H1 (cell line): Measurements from ENCODE around the gene ZNHIT3. TPM values are rescaled to one million over a fixed set of nuclear protein-coding genes. Genes with fewer than 3 reads are reported as not detected.

Experiments
- CTCF ChIA-PET: fragments of 300-600 bp; sonication (Branson Sonifier 250); formaldehyde crosslinking; loops from one replicate; lab custom pipeline; 2021; ENCODE audit not compliant: partially characterized antibody; lab: Charles Lee
- POLR2A ChIA-PET: fragments of 300-600 bp; sonication (Branson Sonifier 250); formaldehyde crosslinking; loops from one replicate; lab custom pipeline; 2021; ENCODE audit warnings: inconsistent platforms; ENCODE audit not compliant: partially characterized antibody; lab: Charles Lee
- DNase-seq, 2 experiments: peaks; one replicate each; pipeline versions ENCODE4 v3.0.0 to v3.0.0-alpha.2; 2010 to 2022; ENCODE audit warnings: low spot score in 2 of 2, low read depth in 1 of 2, mixed read lengths in 1 of 2
- FAIRE-seq: peaks from 2 replicates; lab custom pipeline; 2011; peaks lifted over from hg19 to GRCh38; lab: Jason Lieb, UNC
- H2AFZ ChIP-seq: 2 replicates; pipeline ENCODE4 v1.8.1; 2012; ENCODE audit warnings: low read length, inconsistent platforms
- H2AK5ac ChIP-seq: 2 replicates; pipeline ENCODE4 v1.6.1; 2013; ENCODE audit warnings: low read depth, low read length
- H2BK120ac ChIP-seq: replicated peaks from 2 replicates; pipeline ENCODE3; 2013; ENCODE audit warnings: low read depth, low read length, inconsistent platforms
- H2BK12ac ChIP-seq: 2 replicates; pipeline ENCODE4 v1.6.1; 2013; ENCODE audit warnings: low read depth, low read length
- H2BK15ac ChIP-seq: 2 replicates; pipeline ENCODE4 v1.6.1; 2013; ENCODE audit warnings: low read length
- H2BK20ac ChIP-seq: 2 replicates; pipeline ENCODE4 v1.6.1; 2013; ENCODE audit warnings: low read length
- H2BK5ac ChIP-seq: 2 replicates; pipeline ENCODE4 v1.6.1; 2013; ENCODE audit warnings: low read depth, low read length
- H3K14ac ChIP-seq: 2 replicates; pipeline ENCODE4 v1.6.1; 2013; ENCODE audit warnings: inconsistent platforms; ENCODE audit not compliant: insufficient read length
- H3K18ac ChIP-seq: 2 replicates; pipeline ENCODE4 v1.6.1; 2013; ENCODE audit warnings: low read length; ENCODE audit errors: extremely low read depth
- H3K23ac ChIP-seq: 2 replicates; pipeline ENCODE4 v1.6.1; 2013; ENCODE audit warnings: inconsistent platforms; ENCODE audit not compliant: insufficient read length
- H3K23me2 ChIP-seq: 2 replicates; pipeline ENCODE4 v1.6.1; 2013; ENCODE audit warnings: low read depth, low read length
- H3K27ac ChIP-seq: 2 replicates; pipeline ENCODE4 v1.6.1; 2011; ENCODE audit warnings: low read depth, low read length, inconsistent platforms
- H3K27me3 ChIP-seq, 4 experiments: replicated peaks in 1 of 4; 1 replicate in 1 of 4; 2 replicates in 3 of 4; pipeline versions ENCODE4 v1.6.1 to v1.8.1; 2011 to 2013; ENCODE audit warnings: low read length in 3 of 4, mild to moderate bottlenecking in 3 of 4, inconsistent platforms in 2 of 4, mixed read lengths in 2 of 4, moderate library complexity in 1 of 4; ENCODE audit not compliant: control insufficient read depth in 3 of 4, insufficient read depth in 3 of 4; ENCODE audit errors: extremely low read depth in 1 of 4
- H3K36me3 ChIP-seq, 4 experiments: 2 replicates each; pipeline versions ENCODE4 v1.6.1 to v1.8.1; 2011 to 2013; ENCODE audit warnings: mild to moderate bottlenecking in 4 of 4, low read length in 3 of 4, moderate library complexity in 2 of 4, control low read depth in 1 of 4, inconsistent platforms in 1 of 4; ENCODE audit not compliant: insufficient read depth in 4 of 4, control insufficient read depth in 2 of 4
- H3K4ac ChIP-seq: replicated peaks from 2 replicates; pipeline ENCODE3; 2013; ENCODE audit warnings: low read length, low read depth, mixed read lengths, inconsistent platforms; ENCODE audit not compliant: insufficient read length
- H3K4me1 ChIP-seq, 4 experiments: replicated peaks in 1 of 4; 1 replicate in 1 of 4; 2 replicates in 3 of 4; pipeline versions ENCODE4 v1.6.1 to v1.8.1; 2011 to 2013; ENCODE audit warnings: low read length in 3 of 4, inconsistent platforms in 2 of 4, mixed read lengths in 1 of 4; ENCODE audit not compliant: insufficient read depth in 4 of 4, control insufficient read depth in 3 of 4
- H3K4me2 ChIP-seq, 2 experiments: 2 replicates each; pipeline versions ENCODE4 v1.6.1 to v1.8.1; 2011 to 2013; ENCODE audit warnings: low read depth in 2 of 2, low read length in 2 of 2, control low read depth in 1 of 2, inconsistent platforms in 1 of 2, mild to moderate bottlenecking in 1 of 2; ENCODE audit not compliant: insufficient read depth in 1 of 2
- H3K4me3 ChIP-seq, 4 experiments: fragments of 200-600, 300-600 bp in 1 of 4; sonication (generic), shearing (Covaris generic), sonication (Bioruptor Twin) in 1 of 4; 2 replicates each; pipeline versions ENCODE4 v1.5.1 to v1.8.1; 2011 to 2016; ENCODE audit warnings: low read length in 4 of 4, low read depth in 3 of 4, control low read depth in 2 of 4, inconsistent platforms in 2 of 4, mild to moderate bottlenecking in 2 of 4, mixed read lengths in 1 of 4, moderate library complexity in 1 of 4; ENCODE audit not compliant: insufficient read depth in 2 of 4; ENCODE audit errors: extremely low read depth in 1 of 4
- H3K56ac ChIP-seq: replicated peaks from 2 replicates; pipeline ENCODE3; 2013; ENCODE audit warnings: low read depth, mild to moderate bottlenecking, mixed read lengths, low read length, inconsistent platforms; ENCODE audit not compliant: insufficient read length
- H3K79me1 ChIP-seq: 2 replicates; pipeline ENCODE4 v1.6.1; 2013; ENCODE audit warnings: low read depth, low read length, control low read depth
- H3K79me2 ChIP-seq, 2 experiments: 2 replicates each; pipeline versions ENCODE4 v1.6.1 to v1.8.1; 2012 to 2013; ENCODE audit warnings: low read length in 2 of 2, mild to moderate bottlenecking in 2 of 2, inconsistent platforms in 1 of 2; ENCODE audit not compliant: insufficient read depth in 2 of 2, control insufficient read depth in 1 of 2
- H3K9ac ChIP-seq, 4 experiments: replicated peaks in 1 of 4; 1 replicate in 1 of 4; 2 replicates in 3 of 4; pipeline versions ENCODE4 v1.6.1 to v1.8.1; 2011 to 2013; ENCODE audit warnings: low read depth in 3 of 4, low read length in 3 of 4, control low read depth in 2 of 4, mild to moderate bottlenecking in 2 of 4, moderate library complexity in 2 of 4, inconsistent platforms in 1 of 4; ENCODE audit errors: extremely low read depth in 1 of 4
- H3K9me3 ChIP-seq, 2 experiments: 2 replicates each; pipeline versions ENCODE4 v1.6.1 to v1.8.1; 2012 to 2013; ENCODE audit warnings: mild to moderate bottlenecking in 2 of 2, moderate library complexity in 2 of 2, control low read depth in 1 of 2, inconsistent platforms in 1 of 2, low read depth in 1 of 2, low read length in 1 of 2, mixed read lengths in 1 of 2; ENCODE audit not compliant: insufficient read depth in 2 of 2
- H4K20me1 ChIP-seq, 2 experiments: replicated peaks in 1 of 2; 2 replicates each; pipeline versions ENCODE3 to v1.8.1; 2011 to 2013; ENCODE audit warnings: inconsistent platforms in 2 of 2, low read length in 2 of 2, mild to moderate bottlenecking in 1 of 2; ENCODE audit not compliant: insufficient read depth in 2 of 2, control insufficient read depth in 1 of 2
- H4K5ac ChIP-seq: 2 replicates; pipeline ENCODE4 v1.6.1; 2013; ENCODE audit warnings: low read length, low read depth, mixed read lengths, inconsistent platforms; ENCODE audit not compliant: insufficient read length
- H4K8ac ChIP-seq: 2 replicates; pipeline ENCODE4 v1.8.0; 2013; ENCODE audit warnings: mild to moderate bottlenecking, moderate library complexity, low read length, inconsistent platforms; ENCODE audit not compliant: insufficient read depth; ENCODE audit errors: extremely low read depth
- H4K91ac ChIP-seq: replicated peaks from 2 replicates; pipeline ENCODE3; 2013; ENCODE audit warnings: low read length, mixed read lengths, inconsistent platforms; ENCODE audit not compliant: insufficient read length
- ATF2 ChIP-seq: IDR thresholded peaks from 2 replicates; pipeline ENCODE4 v1.6.1; 2012; ENCODE audit warnings: low read length, inconsistent platforms
- BCL11A ChIP-seq, 2 experiments: IDR thresholded peaks; one replicate each; pipeline ENCODE4 v1.6.1; 2011; ENCODE audit warnings: low read depth in 2 of 2, low read length in 2 of 2, mild to moderate bottlenecking in 2 of 2
- HDAC2 ChIP-seq, 2 experiments: fragments of 300-600 bp in 1 of 2; sonication (generic) in 1 of 2; IDR thresholded peaks; 2 replicates each; pipeline ENCODE4 v1.6.1; 2011 to 2012; ENCODE audit warnings: low read depth in 2 of 2, low read length in 2 of 2, mild to moderate bottlenecking in 2 of 2, moderate library complexity in 2 of 2, borderline replicate concordance in 1 of 2, inconsistent platforms in 1 of 2
- KDM5A ChIP-seq: fragments of 200-600 bp; IDR thresholded peaks from 2 replicates; pipeline ENCODE4 v1.7.1; 2012; ENCODE audit warnings: mild to moderate bottlenecking, low read length, inconsistent platforms, mixed read lengths
- MAX ChIP-seq: IDR thresholded peaks from 2 replicates; pipeline ENCODE4 v1.6.1; 2012; ENCODE audit warnings: inconsistent platforms
- SAP30 ChIP-seq: fragments of 300-600 bp; sonication (generic); IDR thresholded peaks from 2 replicates; pipeline ENCODE4 v1.7.1; 2012; ENCODE audit warnings: low read length, moderate library complexity, mild to moderate bottlenecking, inconsistent platforms; ENCODE audit not compliant: insufficient read depth, insufficient replicate concordance
- TAF7 ChIP-seq: optimal IDR thresholded peaks from 2 replicates; pipeline ENCODE3; 2011; ENCODE audit warnings: low read depth, mild to moderate bottlenecking, inconsistent platforms, low read length, moderate library complexity, borderline replicate concordance
- USF2 ChIP-seq: IDR thresholded peaks from 2 replicates; pipeline ENCODE4 v1.6.1; 2011; ENCODE audit warnings: low read length, improper control_type of control experiment
- WGBS, 2 experiments: shearing (Covaris generic) in 1 of 2; methylation state at CpG; one replicate each; pipeline versions ENCODE4 v1.1.6 to v1.1.7; 2013 to 2015; ENCODE audit warnings: low lambda C conversion rate in 2 of 2, mixed read lengths in 2 of 2, inconsistent platforms in 1 of 2, low coverage in 1 of 2, missing lambda C conversion rate in 1 of 2; ENCODE audit not compliant: insufficient replicate concordance in 2 of 2, insufficient coverage in 1 of 2, insufficient read length in 1 of 2; ENCODE audit errors: extremely low coverage in 1 of 2, missing lambda C conversion rate in 1 of 2; 5-methylcytosine and 5-hydroxymethylcytosine counted together
- polyA plus RNA-seq, 7 experiments: library from polyadenylated mRNA; depleted of rRNA in 3 of 7; stranded (reverse) in 5 of 7; unstranded in 2 of 7; fragments of >200 nt in 5 of 7; fragments of 200-250 nt in 2 of 7; gene quantifications; 1 replicate in 5 of 7; 2 replicates in 1 of 7; 4 replicates in 1 of 7; pipeline versions ENCODE4 v1.2.1 to v1.2.3, GENCODE V29; 2011 to 2013; ENCODE audit warnings: missing spikeins in 2 of 7, mixed read lengths in 2 of 7
- total RNA-seq: library from RNA; stranded (reverse); fragmentation: NEBNext Ultra II Directional; extraction: Animal tissue kit (Norgen Biotek cat#: 25700); gene quantifications from 2 replicates; pipeline ENCODE4 v1.2.1, GENCODE V29; 2021

ZNHIT3 gene
- total and polyA plus RNA-seq, 2 of the 8 experiments (the other 6 are each of a cell fraction or from before 2014, with no cell fraction given) = 59.1 to 147 TPM

GRCh38 chr17:36524428-36524876 lies 38.0 kb downstream of the ZNHIT3 start:
- WGBS, 2 experiments = 89% methylated on average over 4 of the region's 4 CpGs; no CpG with 5 or more reads in 1 of the 2 experiments
- DNase-seq = no peak
- Histone ChIP-seq H3K23ac (no peak overlapping the region), H3K4me1 (no peaks in the 10 kb centered on the region), H2BK20ac (no peak overlapping the region), H4K5ac (no peak overlapping the region), H3K4me3 (no peak overlapping the region), H3K9ac (no peak overlapping the region), H3K27me3 (no peaks in the 10 kb centered on the region), H3K14ac (no peak overlapping the region), H2BK5ac (no peak overlapping the region), H2AK5ac (no peak overlapping the region), H3K36me3 (peaks cover 42 to 81% (median 61%) of the 10 kb centered on the region in 4 experiments), H4K8ac (no peak overlapping the region), H2BK12ac (no peak overlapping the region), H3K79me1 (peaks cover 3% of the 10 kb centered on the region; the same call in 1 of the 2 replicates), H3K23me2 (0 out of 2 replicates have a peak, but pooled peaks cover 2% of the 10 kb centered on the region), H3K9me3 (no peaks in the 10 kb centered on the region), H3K79me2 (peaks cover 0 to 3% of the 10 kb centered on the region in 2 experiments; a peak in 1 of 4 replicates), H2BK120ac (no peak overlapping the region), H4K20me1 (peaks cover 6 to 8% of the 10 kb centered on the region in 2 experiments), H2AFZ (no peak overlapping the region), H3K56ac (no peak overlapping the region), H3K4ac (no peak overlapping the region), H3K27ac (no peak overlapping the region), H3K4me2 (no peak overlapping the region), H3K18ac (no peak overlapping the region), H2BK15ac (no peak overlapping the region), H4K91ac (no peak overlapping the region)
- POLR2A ChIA-PET = interaction anchor here (1.2 to 7.7 kb wide), 5 partner anchors 8 to 17 kb away, joined by 3 to 89 read pairs (median 29); partner anchors contain the start of genes MYO19 and PIGW
- FAIRE-seq = no peak
- CTCF ChIA-PET = interaction anchor here (0.6 to 1.5 kb wide), 2 partner anchors 62 to 873 kb away, joined by 3 read pairs; no protein-coding TSS in a partner anchor
- TF ChIP-seq ATF2 = no peak
- TF ChIP-seq HDAC2 (IDR thresholded peaks at IDR 0.05; ENCODE audit: borderline replicate concordance in 1 of 2, low read depth in 2 of 2, low read length in 2 of 2) = no peak
- no peak for TF ChIP-seq USF2
- TF ChIP-seq SAP30 = no peak
- TF ChIP-seq TAF7 = no peak
- TF ChIP-seq KDM5A = no peak
- no peak for TF ChIP-seq MAX
- TF ChIP-seq BCL11A (IDR thresholded peaks at IDR 0.05; ENCODE audit: low read depth in 2 of 2, low read length in 2 of 2) = no peak
